Astrocyte (in vitro differentiated cells and primary cell): Measurements from ENCODE around the gene ARRDC4. TPM values are rescaled to one million over a fixed set of nuclear protein-coding genes. Genes with fewer than 3 reads are reported as not detected.

Source experiments
- DNase-seq: peaks from one replicate; pipeline ENCODE4 v3.0.0-alpha.2; 2010; ENCODE audit warnings: low read depth
- FAIRE-seq: peaks from 2 replicates; lab custom pipeline; 2011; peaks lifted over from hg19 to GRCh38; lab: Jason Lieb, UNC
- H2AFZ ChIP-seq: 2 replicates; pipeline ENCODE4 v1.6.0; 2012; ENCODE audit warnings: low read depth, low read length, inconsistent platforms
- H3K27ac ChIP-seq: 2 replicates; pipeline ENCODE4 v1.5.1; 2011; ENCODE audit warnings: low read depth, low read length, inconsistent platforms
- H3K27me3 ChIP-seq: 2 replicates; pipeline ENCODE4 v1.6.0; 2011; ENCODE audit warnings: low read length, inconsistent platforms; ENCODE audit not compliant: insufficient read depth
- H3K36me3 ChIP-seq: 2 replicates; pipeline ENCODE4 v1.5.1; 2011; ENCODE audit warnings: low read length, inconsistent platforms; ENCODE audit not compliant: insufficient read depth
- H3K4me1 ChIP-seq: 2 replicates; pipeline ENCODE4 v1.5.1; 2011; ENCODE audit warnings: low read length, inconsistent platforms; ENCODE audit not compliant: insufficient read depth
- H3K4me2 ChIP-seq: 2 replicates; pipeline ENCODE4 v1.6.0; 2012; ENCODE audit warnings: low read length, inconsistent platforms
- H3K4me3 ChIP-seq: 2 replicates; pipeline ENCODE4 v1.5.1; 2011; ENCODE audit warnings: low read depth, mild to moderate bottlenecking, low read length, inconsistent platforms; ENCODE audit not compliant: insufficient read depth
- H3K79me2 ChIP-seq: 2 replicates; pipeline ENCODE4 v1.6.0; 2012; ENCODE audit warnings: mild to moderate bottlenecking, low read length, inconsistent platforms; ENCODE audit not compliant: insufficient read depth
- H3K9ac ChIP-seq: 2 replicates; pipeline ENCODE4 v1.6.0; 2012; ENCODE audit warnings: mild to moderate bottlenecking, low read length, inconsistent platforms
- H3K9me3 ChIP-seq: 2 replicates; pipeline ENCODE4 v1.5.1; 2012; ENCODE audit warnings: low read depth, mild to moderate bottlenecking, low read length, inconsistent platforms; ENCODE audit not compliant: insufficient read depth
- H4K20me1 ChIP-seq: 2 replicates; pipeline ENCODE4 v1.6.0; 2012; ENCODE audit warnings: low read length, inconsistent platforms; ENCODE audit not compliant: insufficient read depth
- H3K27ac Mint-ChIP-seq: one replicate; pipeline ENCODE4 v1.8.0; 2021; ENCODE audit warnings: mild to moderate bottlenecking, mixed read lengths; ENCODE audit not compliant: unreplicated experiment
- H3K27me3 Mint-ChIP-seq: one replicate; pipeline ENCODE4 v1.8.0; 2021; ENCODE audit warnings: low read depth, mixed read lengths; ENCODE audit not compliant: unreplicated experiment
- H3K36me3 Mint-ChIP-seq: one replicate; pipeline ENCODE4 v1.8.0; 2021; ENCODE audit warnings: low read depth, mixed read lengths; ENCODE audit not compliant: unreplicated experiment
- H3K4me1 Mint-ChIP-seq: one replicate; pipeline ENCODE4 v1.8.0; 2021; ENCODE audit warnings: low read depth, mixed read lengths; ENCODE audit not compliant: unreplicated experiment
- H3K4me3 Mint-ChIP-seq: one replicate; pipeline ENCODE4 v1.8.0; 2021; ENCODE audit warnings: mild to moderate bottlenecking, moderate library complexity, mixed read lengths; ENCODE audit not compliant: unreplicated experiment
- H3K9me3 Mint-ChIP-seq: one replicate; pipeline ENCODE4 v1.8.0; 2021; ENCODE audit warnings: mild to moderate bottlenecking, mixed read lengths; ENCODE audit not compliant: unreplicated experiment
- CTCF ChIP-seq: IDR thresholded peaks from 2 replicates; pipeline ENCODE4 v1.5.1; 2011; ENCODE audit warnings: low read depth, mild to moderate bottlenecking, inconsistent platforms, low read length, moderate library complexity; ENCODE audit not compliant: insufficient read depth
- EZH2 ChIP-seq: IDR thresholded peaks from 2 replicates; pipeline ENCODE4 v1.6.1; 2012; ENCODE audit warnings: mild to moderate bottlenecking, low read length, inconsistent platforms; ENCODE audit not compliant: insufficient read depth
- total RNA-seq: library from RNA; stranded (reverse); gene quantifications from 2 replicates; pipeline ENCODE4 v1.2.1, GENCODE V29; 2021

The ARRDC4 gene
- total RNA-seq, 1 donor from 2014 or later = 30.4 TPM

GRCh38 chr15:97992823-97993222 lies 32.3 kb downstream of the ARRDC4 start:
- peaks cover 8% of the 10 kb centered on the region for H3K4me1 Mint-ChIP-seq
- Histone ChIP-seq H3K9ac (no peak overlapping the region), H3K27me3 (no peaks in the 10 kb centered on the region), H3K4me3 (no peak overlapping the region), H3K36me3 (no peaks in the 10 kb centered on the region), H3K79me2 (no peaks in the 10 kb centered on the region), H3K4me1 (no peaks in the 10 kb centered on the region), H4K20me1 (no peaks in the 10 kb centered on the region), H2AFZ (no peak overlapping the region), H3K27ac (no peak overlapping the region), H3K4me2 (no peak overlapping the region), H3K9me3 (no peaks in the 10 kb centered on the region)
- H3K4me3 Mint-ChIP-seq = no peak overlapping the region
- DNase-seq = no peak
- no peaks in the 10 kb centered on the region for H3K27me3 Mint-ChIP-seq
- FAIRE-seq = no peak
- H3K9me3 Mint-ChIP-seq = peaks cover 5% of the 10 kb centered on the region
- peak overlapping the region; percentile 44 for H3K27ac Mint-ChIP-seq
- TF ChIP-seq CTCF (no peak), EZH2 (no peak)
- no peaks in the 10 kb centered on the region for H3K36me3 Mint-ChIP-seq

- H3K36me3 ChIP-seq = no peaks in the 10 kb centered on the region
- H3K9me3 ChIP-seq = no peaks in the 10 kb centered on the region
- H3K4me2 ChIP-seq = no peak overlapping the region
- H2AFZ ChIP-seq = no peak overlapping the region
- H3K9ac ChIP-seq = no peak overlapping the region
- Mint-ChIP-seq H3K27ac (no peak overlapping the region), H3K4me3 (no peak overlapping the region), H3K4me1 (peaks cover 11% of the 10 kb centered on the region), H3K27me3 (no peaks in the 10 kb centered on the region), H3K36me3 (no peaks in the 10 kb centered on the region), H3K9me3 (peaks cover 3% of the 10 kb centered on the region)
- H3K79me2 ChIP-seq = no peaks in the 10 kb centered on the region
- FAIRE-seq (no peak), DNase-seq (no peak)
- no peaks in the 10 kb centered on the region for H4K20me1 ChIP-seq
- no peaks in the 10 kb centered on the region for H3K4me1 ChIP-seq
- no peak for TF ChIP-seq EZH2
- no peak for TF ChIP-seq CTCF
- H3K27ac ChIP-seq = no peak overlapping the region
- no peaks in the 10 kb centered on the region for H3K27me3 ChIP-seq
- H3K4me3 ChIP-seq = no peak overlapping the region
These were observed 32.8 kb downstream of the ARRDC4 start for GRCh38 chr15:97993310-97993738.

GRCh38 chr15:97994236-97994635 lies 33.7 kb downstream of the ARRDC4 start:
- no peak overlapping the region for H3K4me3 Mint-ChIP-seq
- no peak overlapping the region for H3K4me3 ChIP-seq
- peaks cover 15% of the 10 kb centered on the region for H3K4me1 Mint-ChIP-seq
- FAIRE-seq (no peak), DNase-seq (no peak)
- H3K79me2 ChIP-seq = no peaks in the 10 kb centered on the region
- no peaks in the 10 kb centered on the region for H3K27me3 ChIP-seq
- H3K27me3 Mint-ChIP-seq = no peaks in the 10 kb centered on the region
- H3K9ac ChIP-seq = no peak overlapping the region
- no peaks in the 10 kb centered on the region for H3K4me1 ChIP-seq
- no peak overlapping the region for H2AFZ ChIP-seq
- peaks cover 3% of the 10 kb centered on the region for H3K9me3 Mint-ChIP-seq
- H3K36me3 Mint-ChIP-seq = no peaks in the 10 kb centered on the region
- no peaks in the 10 kb centered on the region for H4K20me1 ChIP-seq
- no peak for TF ChIP-seq CTCF
- no peak for TF ChIP-seq EZH2
- H3K36me3 ChIP-seq = no peaks in the 10 kb centered on the region
- no peak overlapping the region for H3K27ac Mint-ChIP-seq
- no peak overlapping the region for H3K4me2 ChIP-seq
- H3K9me3 ChIP-seq = no peaks in the 10 kb centered on the region
- no peak overlapping the region for H3K27ac ChIP-seq
